Measurements from ENCODE around the gene NKG7. TPM values are rescaled to one million over a fixed set of nuclear protein-coding genes. Genes with fewer than 3 reads are reported as not detected.

NKG7 gene
- total and polyA plus RNA-seq, 2 of the 13 experiments (the other 11 are each of a cell fraction or from before 2014, with no cell fraction given) = 0.40 TPM; not detected in 1

DNA sequence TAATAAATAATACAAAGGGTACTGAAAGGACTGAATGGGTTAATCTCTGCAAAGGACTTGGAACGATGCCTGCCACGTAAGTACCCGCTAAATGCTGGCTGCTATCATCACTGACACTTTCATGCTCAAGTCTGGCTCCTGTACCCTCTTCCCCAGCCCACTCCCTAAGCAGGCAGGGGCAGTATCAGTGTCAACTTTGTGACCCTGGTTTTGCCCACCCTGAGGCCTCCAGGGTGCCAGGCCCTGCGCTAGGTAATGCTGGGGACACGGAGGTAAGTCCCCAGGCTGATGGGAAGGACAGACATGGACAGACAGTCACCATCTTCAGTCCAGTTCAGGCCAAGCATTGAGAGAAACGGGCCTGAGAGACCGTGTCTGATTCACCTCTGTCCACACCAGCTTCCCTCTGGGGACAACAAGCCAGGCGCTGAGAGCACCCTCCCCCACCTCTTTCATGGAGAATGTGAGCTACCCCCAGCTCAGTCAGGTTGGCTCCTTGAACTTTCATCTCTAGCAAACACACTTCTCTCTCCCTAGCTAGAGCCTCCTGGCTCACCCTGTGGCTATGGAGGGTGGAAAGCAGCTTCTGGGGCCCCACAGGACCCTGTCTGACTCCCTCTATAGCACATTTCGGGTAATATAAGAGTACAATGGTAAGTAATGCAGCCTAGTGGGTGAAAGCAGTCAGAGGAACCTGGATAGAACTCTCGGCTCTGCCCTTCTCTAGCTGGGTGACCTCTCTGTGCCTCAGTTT lies 7.1 kb downstream of the NKG7 start (continued):
- TF ChIP-seq TBX2 (CRISPR knock-in tag; IDR thresholded peaks at IDR 0.05; ENCODE audit: borderline replicate concordance) (peak; percentile 42; the same call in 1 of the 2 replicates), HMG20A (CRISPR knock-in tag; IDR thresholded peaks at IDR 0.05; ENCODE audit: borderline replicate concordance) (peak; percentile 26; the same call in 1 of the 2 replicates), SAP130 (CRISPR knock-in tag; IDR thresholded peaks at IDR 0.05; ENCODE audit: low read depth) (peak; percentile 72), PAX8 (CRISPR knock-in tag; IDR thresholded peaks at IDR 0.05; ENCODE audit: borderline replicate concordance) (0 out of 2 replicates have a peak, but pooled peaks have one; percentile 62), HMG20B (CRISPR knock-in tag; conservative IDR thresholded peaks at IDR 0.05) (no peak; the same call in 1 of the 2 replicates), ZFP1 (CRISPR knock-in tag; IDR thresholded peaks at IDR 0.05) (peak; percentile 82; the same call in 1 of the 2 replicates), PRDM4 (CRISPR knock-in tag; IDR thresholded peaks at IDR 0.05; ENCODE audit: borderline replicate concordance) (no peak), YEATS2 (CRISPR knock-in tag; IDR thresholded peaks at IDR 0.05; ENCODE audit: borderline replicate concordance) (peak; percentile 21; the same call in 1 of the 2 replicates), ZNF558 (CRISPR knock-in tag; IDR thresholded peaks at IDR 0.05; ENCODE audit: borderline replicate concordance) (peak; percentile 70; the same call in 1 of the 2 replicates), ZNF343 (CRISPR knock-in tag; IDR thresholded peaks at IDR 0.05) (peak; percentile 95), ZBTB42 (CRISPR knock-in tag; IDR thresholded peaks at IDR 0.05) (no peak), NFIC (IDR thresholded peaks at IDR 0.05; ENCODE audit: low read length) (peak; percentile 71; the same call in 1 of the 2 replicates), JDP2 (CRISPR knock-in tag; IDR thresholded peaks at IDR 0.05; ENCODE audit: borderline replicate concordance) (no peak), ZFAT (CRISPR knock-in tag; conservative IDR thresholded peaks at IDR 0.05) (no peak), ETV6 (CRISPR knock-in tag; conservative IDR thresholded peaks at IDR 0.05) (no peak), IRF2 (CRISPR knock-in tag; IDR thresholded peaks at IDR 0.05) (peak; percentile 87), CBX5 (CRISPR knock-in tag; IDR thresholded peaks at IDR 0.05; ENCODE audit: borderline replicate concordance) (peak; percentile 88; the same call in 1 of the 2 replicates), TARDBP (CRISPR knock-in tag; IDR thresholded peaks at IDR 0.05) (peak; percentile 79; the same call in 1 of the 2 replicates), SOX13 (IDR thresholded peaks at IDR 0.05) (0 out of 2 replicates have a peak, but pooled peaks have one; percentile 36), SOX13 (CRISPR knock-in tag; conservative IDR thresholded peaks at IDR 0.05 in 1 of 2, IDR thresholded peaks at IDR 0.05 in 1 of 2) (peak; percentile 26 to 77; a peak in 2 of 4 replicates), CEBPG (CRISPR knock-in tag; IDR thresholded peaks at IDR 0.05) (peak; percentile 43; the same call in 1 of the 2 replicates), TRIM24 (CRISPR knock-in tag; IDR thresholded peaks at IDR 0.05) (0 out of 2 replicates have a peak, but pooled peaks have one; percentile 35)
- TF ChIP-seq, protein P1, sequence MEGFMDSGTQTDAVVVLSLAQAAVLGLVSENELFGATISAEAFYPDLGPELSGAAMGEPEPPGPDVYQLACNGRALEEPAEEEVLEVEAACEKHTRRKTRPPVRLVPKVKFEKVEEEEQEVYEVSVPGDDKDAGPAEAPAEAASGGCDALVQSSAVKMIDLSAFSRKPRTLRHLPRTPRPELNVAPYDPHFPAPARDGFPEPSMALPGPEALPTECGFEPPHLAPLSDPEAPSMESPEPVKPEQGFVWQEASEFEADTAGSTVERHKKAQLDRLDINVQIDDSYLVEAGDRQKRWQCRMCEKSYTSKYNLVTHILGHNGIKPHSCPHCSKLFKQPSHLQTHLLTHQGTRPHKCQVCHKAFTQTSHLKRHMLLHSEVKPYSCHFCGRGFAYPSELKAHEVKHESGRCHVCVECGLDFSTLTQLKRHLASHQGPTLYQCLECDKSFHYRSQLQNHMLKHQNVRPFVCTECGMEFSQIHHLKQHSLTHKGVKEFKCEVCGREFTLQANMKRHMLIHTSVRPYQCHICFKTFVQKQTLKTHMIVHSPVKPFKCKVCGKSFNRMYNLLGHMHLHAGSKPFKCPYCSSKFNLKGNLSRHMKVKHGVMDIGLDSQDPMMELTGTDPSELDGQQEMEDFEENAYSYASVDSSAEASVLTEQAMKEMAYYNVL (CRISPR knock-in tag; IDR thresholded peaks at IDR 0.05; ENCODE audit: borderline replicate concordance) = 0 out of 2 replicates have a peak, but pooled peaks have one; percentile 27
- TF ChIP-seq, protein P2, sequence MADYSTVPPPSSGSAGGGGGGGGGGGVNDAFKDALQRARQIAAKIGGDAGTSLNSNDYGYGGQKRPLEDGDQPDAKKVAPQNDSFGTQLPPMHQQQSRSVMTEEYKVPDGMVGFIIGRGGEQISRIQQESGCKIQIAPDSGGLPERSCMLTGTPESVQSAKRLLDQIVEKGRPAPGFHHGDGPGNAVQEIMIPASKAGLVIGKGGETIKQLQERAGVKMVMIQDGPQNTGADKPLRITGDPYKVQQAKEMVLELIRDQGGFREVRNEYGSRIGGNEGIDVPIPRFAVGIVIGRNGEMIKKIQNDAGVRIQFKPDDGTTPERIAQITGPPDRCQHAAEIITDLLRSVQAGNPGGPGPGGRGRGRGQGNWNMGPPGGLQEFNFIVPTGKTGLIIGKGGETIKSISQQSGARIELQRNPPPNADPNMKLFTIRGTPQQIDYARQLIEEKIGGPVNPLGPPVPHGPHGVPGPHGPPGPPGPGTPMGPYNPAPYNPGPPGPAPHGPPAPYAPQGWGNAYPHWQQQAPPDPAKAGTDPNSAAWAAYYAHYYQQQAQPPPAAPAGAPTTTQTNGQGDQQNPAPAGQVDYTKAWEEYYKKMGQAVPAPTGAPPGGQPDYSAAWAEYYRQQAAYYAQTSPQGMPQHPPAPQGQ (CRISPR knock-in tag; IDR thresholded peaks at IDR 0.05; ENCODE audit: borderline replicate concordance) = peak; percentile 96; the same call in 1 of the 2 replicates

Data from HepG2 (cell line).